ENCODE measurements around the gene SYT7.
"Not testable (repeated sequence)": the region's sequence is repeated elsewhere in the genome, so short reads cannot be mapped to it uniquely, and the experiment has no call there.

Gene SYT7

GRCh38 chr11:61618978-61619377 lies 38.1 kb upstream of the SYT7 start:
- Histone ChIP-seq H3K4me3 (ENCODE audit: low read depth, low read length) (no peak overlapping the region), H3K27ac (ENCODE audit: low read depth, low read length) (no peak overlapping the region), H3K36me3 (ENCODE audit: control insufficient read depth, insufficient read depth, low read length) (no peaks in the 10 kb centered on the region), H3K27me3 (ENCODE audit: control insufficient read depth, insufficient read depth, low read length) (no peaks in the 10 kb centered on the region), H3K4me1 (ENCODE audit: control insufficient read depth, insufficient read depth, low read length) (peaks cover 7% of the 10 kb centered on the region; the same call in 1 of the 2 replicates), H3K9ac (ENCODE audit: low read depth, low read length) (no peak overlapping the region), H3K9me3 (ENCODE audit: control insufficient read depth, insufficient read depth, low read length) (no peaks in the 10 kb centered on the region)

- Histone ChIP-seq H3K27me3 (ENCODE audit: control insufficient read depth, insufficient read depth, low read length) (no peaks in the 10 kb centered on the region), H3K4me1 (ENCODE audit: control insufficient read depth, insufficient read depth, low read length) (peaks cover 7% of the 10 kb centered on the region; the same call in 1 of the 2 replicates), H3K4me3 (ENCODE audit: low read depth, low read length) (no peak overlapping the region), H3K36me3 (ENCODE audit: control insufficient read depth, insufficient read depth, low read length) (no peaks in the 10 kb centered on the region), H3K9me3 (ENCODE audit: control insufficient read depth, insufficient read depth, low read length) (no peaks in the 10 kb centered on the region), H3K9ac (ENCODE audit: low read depth, low read length) (no peak overlapping the region), H3K27ac (ENCODE audit: low read depth, low read length) (no peak overlapping the region)
These were observed 36.6 kb upstream of the SYT7 start for GRCh38 chr11:61617515-61617914.

- Histone ChIP-seq H3K9ac (ENCODE audit: low read depth, low read length) (no peak overlapping the region), H3K4me1 (ENCODE audit: control insufficient read depth, insufficient read depth, low read length) (no peaks in the 10 kb centered on the region), H3K4me3 (ENCODE audit: low read depth, low read length) (no peak overlapping the region), H3K9me3 (ENCODE audit: control insufficient read depth, insufficient read depth, low read length) (no peaks in the 10 kb centered on the region), H3K36me3 (ENCODE audit: control insufficient read depth, insufficient read depth, low read length) (no peaks in the 10 kb centered on the region), H3K27ac (ENCODE audit: low read depth, low read length) (no peak overlapping the region), H3K27me3 (ENCODE audit: control insufficient read depth, insufficient read depth, low read length) (no peaks in the 10 kb centered on the region)
These were observed 35.6 kb upstream of the SYT7 start for GRCh38 chr11:61616434-61616833.

GRCh38 chr11:61614782-61615181 lies 33.9 kb upstream of the SYT7 start:
- not testable (repeated sequence) for H3K9me3 ChIP-seq (ENCODE audit: control insufficient read depth, insufficient read depth, low read length); H3K36me3 ChIP-seq (ENCODE audit: control insufficient read depth, insufficient read depth, low read length); H3K27ac ChIP-seq (ENCODE audit: low read depth, low read length); H3K9ac ChIP-seq (ENCODE audit: low read depth, low read length); H3K27me3 ChIP-seq (ENCODE audit: control insufficient read depth, insufficient read depth, low read length); H3K4me1 ChIP-seq (ENCODE audit: control insufficient read depth, insufficient read depth, low read length); H3K4me3 ChIP-seq (ENCODE audit: low read depth, low read length)

GRCh38 chr11:61613870-61614269 lies 33.0 kb upstream of the SYT7 start:
- Histone ChIP-seq H3K27me3 (ENCODE audit: control insufficient read depth, insufficient read depth, low read length) (no peaks in the 10 kb centered on the region), H3K36me3 (ENCODE audit: control insufficient read depth, insufficient read depth, low read length) (no peaks in the 10 kb centered on the region), H3K9me3 (ENCODE audit: control insufficient read depth, insufficient read depth, low read length) (no peaks in the 10 kb centered on the region), H3K4me3 (ENCODE audit: low read depth, low read length) (no peak overlapping the region), H3K4me1 (ENCODE audit: control insufficient read depth, insufficient read depth, low read length) (no peaks in the 10 kb centered on the region), H3K9ac (ENCODE audit: low read depth, low read length) (no peak overlapping the region), H3K27ac (ENCODE audit: low read depth, low read length) (no peak overlapping the region)

DNA sequence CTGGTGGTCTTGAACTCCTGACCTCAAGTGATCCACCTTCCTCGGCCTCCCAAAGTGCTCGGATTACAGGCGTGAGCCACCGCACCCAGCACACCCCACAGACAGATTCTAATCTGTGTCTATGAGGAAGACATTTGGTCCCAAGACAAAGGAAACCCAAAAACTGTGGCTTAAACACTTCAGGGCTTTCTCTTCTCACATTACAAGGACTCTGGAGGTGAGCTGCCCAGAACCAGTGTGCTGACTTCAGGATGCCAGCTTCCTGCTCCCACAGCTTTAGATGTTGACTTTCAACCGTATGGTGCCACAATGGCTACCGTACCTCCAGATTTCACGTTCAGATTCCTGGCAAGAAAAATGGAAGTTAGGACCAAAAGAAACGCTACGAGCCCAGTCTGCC lies 32.2 kb upstream of the SYT7 start:
- Histone ChIP-seq H3K4me3 (ENCODE audit: low read depth, low read length) (no peak overlapping the region), H3K9me3 (ENCODE audit: control insufficient read depth, insufficient read depth, low read length) (no peaks in the 10 kb centered on the region), H3K4me1 (ENCODE audit: control insufficient read depth, insufficient read depth, low read length) (no peaks in the 10 kb centered on the region), H3K36me3 (ENCODE audit: control insufficient read depth, insufficient read depth, low read length) (no peaks in the 10 kb centered on the region), H3K27me3 (ENCODE audit: control insufficient read depth, insufficient read depth, low read length) (no peaks in the 10 kb centered on the region), H3K9ac (ENCODE audit: low read depth, low read length) (no peak overlapping the region), H3K27ac (ENCODE audit: low read depth, low read length) (no peak overlapping the region)

DNA sequence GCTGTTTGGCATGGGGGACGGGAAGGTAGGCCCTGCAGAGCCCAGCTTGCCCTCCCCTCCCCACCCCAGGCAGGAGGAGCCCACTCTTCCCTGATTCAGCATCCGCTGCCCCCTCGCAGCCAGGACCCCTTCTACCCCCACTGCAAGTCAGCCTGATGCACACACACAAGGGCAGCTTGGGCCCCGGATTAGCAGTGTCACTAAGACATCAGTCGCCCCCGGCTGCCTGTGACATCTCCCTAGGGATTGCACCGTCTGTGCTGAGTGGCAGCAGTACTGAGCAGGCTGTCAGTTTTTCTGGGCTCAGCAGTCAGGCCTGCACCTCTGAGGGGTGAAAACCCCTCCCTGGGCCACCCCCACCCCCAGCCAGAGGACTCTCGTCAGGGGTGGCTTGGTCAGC lies 30.4 kb upstream of the SYT7 start:
- Histone ChIP-seq H3K4me1 (ENCODE audit: control insufficient read depth, insufficient read depth, low read length) (no peaks in the 10 kb centered on the region), H3K9me3 (ENCODE audit: control insufficient read depth, insufficient read depth, low read length) (no peaks in the 10 kb centered on the region), H3K9ac (ENCODE audit: low read depth, low read length) (no peak overlapping the region), H3K4me3 (ENCODE audit: low read depth, low read length) (no peak overlapping the region), H3K27me3 (ENCODE audit: control insufficient read depth, insufficient read depth, low read length) (no peaks in the 10 kb centered on the region), H3K27ac (ENCODE audit: low read depth, low read length) (no peak overlapping the region), H3K36me3 (ENCODE audit: control insufficient read depth, insufficient read depth, low read length) (no peaks in the 10 kb centered on the region)

- H3K9ac ChIP-seq (ENCODE audit: low read depth, low read length) = no peak overlapping the region
- H3K27me3 ChIP-seq (ENCODE audit: control insufficient read depth, insufficient read depth, low read length) = no peaks in the 10 kb centered on the region
These were observed 30.0 kb upstream of the SYT7 start for GRCh38 chr11:61610905-61611304.

DNA sequence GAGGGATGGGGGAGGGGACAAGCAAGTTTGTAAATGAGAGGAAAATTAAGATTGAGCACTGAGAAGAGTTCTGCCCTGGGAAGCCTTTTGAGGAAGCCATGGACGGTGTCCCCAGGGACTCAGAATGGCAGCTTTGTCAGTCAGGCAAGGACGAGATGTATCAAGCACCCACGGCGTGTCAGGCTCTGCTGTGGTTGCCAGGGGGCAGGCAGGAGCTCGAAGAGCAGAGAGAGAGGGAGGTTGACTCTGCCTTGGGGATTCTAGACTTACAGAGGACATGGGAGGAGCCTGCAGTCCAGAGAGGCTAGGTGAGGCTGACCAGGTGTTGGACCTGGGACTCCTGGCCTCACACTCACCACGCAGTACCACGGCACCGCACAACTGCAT lies 29.1 kb upstream of the SYT7 start:
- H3K9ac ChIP-seq (ENCODE audit: low read depth, low read length) = no peak overlapping the region
- H3K9me3 ChIP-seq (ENCODE audit: control insufficient read depth, insufficient read depth, low read length) = no peaks in the 10 kb centered on the region
- no peaks in the 10 kb centered on the region for H3K4me1 ChIP-seq (ENCODE audit: control insufficient read depth, insufficient read depth, low read length)
- H3K27me3 ChIP-seq (ENCODE audit: control insufficient read depth, insufficient read depth, low read length) = no peaks in the 10 kb centered on the region
- H3K27ac ChIP-seq (ENCODE audit: low read depth, low read length) = no peak overlapping the region
- H3K36me3 ChIP-seq (ENCODE audit: control insufficient read depth, insufficient read depth, low read length) = no peaks in the 10 kb centered on the region
- H3K4me3 ChIP-seq (ENCODE audit: low read depth, low read length) = no peak overlapping the region

More at GRCh38 chr11:61610905-61611304, 30.0 kb upstream of the SYT7 start:
- no peak overlapping the region for H3K4me3 ChIP-seq (ENCODE audit: low read depth, low read length)
- no peaks in the 10 kb centered on the region for H3K36me3 ChIP-seq (ENCODE audit: control insufficient read depth, insufficient read depth, low read length)
- H3K9me3 ChIP-seq (ENCODE audit: control insufficient read depth, insufficient read depth, low read length) = no peaks in the 10 kb centered on the region
- H3K4me1 ChIP-seq (ENCODE audit: control insufficient read depth, insufficient read depth, low read length) = no peaks in the 10 kb centered on the region
- H3K27ac ChIP-seq (ENCODE audit: low read depth, low read length) = no peak overlapping the region

DNA sequence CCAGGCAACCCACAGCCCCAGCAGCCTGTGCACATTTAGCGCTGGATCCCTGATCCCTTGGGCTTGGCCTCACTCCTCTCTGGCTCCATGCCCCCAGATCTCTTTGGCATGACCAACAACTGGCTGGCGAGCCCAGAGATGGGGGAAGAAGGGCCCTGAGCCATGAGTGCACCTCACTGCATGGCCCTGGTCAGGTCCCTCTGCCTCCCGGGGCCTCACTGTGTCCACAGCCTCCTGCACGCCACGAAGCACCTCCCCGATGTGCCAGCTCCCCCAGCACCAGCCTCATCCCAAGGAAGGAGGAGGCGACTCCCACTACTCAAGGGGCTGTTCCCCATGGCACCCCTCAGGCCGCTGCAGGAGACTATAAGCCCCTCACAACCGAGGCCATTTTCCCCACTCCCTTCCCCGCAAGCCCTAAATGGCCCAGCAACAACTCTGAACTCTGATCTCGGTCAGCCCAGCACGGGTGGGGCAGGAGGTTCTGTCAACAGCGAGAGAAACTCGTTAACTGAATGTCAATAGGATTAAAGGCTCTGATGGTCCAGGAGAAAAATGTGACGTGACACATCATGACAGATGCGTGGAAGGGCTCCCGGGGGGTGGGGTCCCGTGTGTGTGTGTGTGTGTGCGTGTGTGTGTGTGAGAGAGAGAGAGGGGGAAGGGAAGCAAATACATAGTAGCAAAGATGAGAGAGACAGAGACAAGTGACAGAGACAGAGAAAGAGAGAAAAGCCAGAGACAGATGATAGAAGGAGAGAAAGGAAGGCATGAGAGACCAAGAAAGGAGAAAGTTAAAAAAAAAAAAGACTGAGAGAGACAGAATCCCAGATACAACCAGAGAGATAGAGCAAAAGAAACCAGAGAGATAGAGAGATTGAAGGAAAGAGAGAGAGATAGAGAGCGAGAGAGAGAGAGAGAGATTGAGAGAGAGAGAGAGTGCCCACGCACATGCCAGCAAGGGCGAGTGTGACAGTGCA lies 28.4 kb upstream of the SYT7 start:
- Histone ChIP-seq H3K9me3 (ENCODE audit: control insufficient read depth, insufficient read depth, low read length) (no peaks in the 10 kb centered on the region), H3K27me3 (ENCODE audit: control insufficient read depth, insufficient read depth, low read length) (no peaks in the 10 kb centered on the region), H3K27ac (ENCODE audit: low read depth, low read length) (no peak overlapping the region), H3K9ac (ENCODE audit: low read depth, low read length) (no peak overlapping the region), H3K4me3 (ENCODE audit: low read depth, low read length) (no peak overlapping the region), H3K4me1 (ENCODE audit: control insufficient read depth, insufficient read depth, low read length) (no peaks in the 10 kb centered on the region), H3K36me3 (ENCODE audit: control insufficient read depth, insufficient read depth, low read length) (no peaks in the 10 kb centered on the region)

DNA sequence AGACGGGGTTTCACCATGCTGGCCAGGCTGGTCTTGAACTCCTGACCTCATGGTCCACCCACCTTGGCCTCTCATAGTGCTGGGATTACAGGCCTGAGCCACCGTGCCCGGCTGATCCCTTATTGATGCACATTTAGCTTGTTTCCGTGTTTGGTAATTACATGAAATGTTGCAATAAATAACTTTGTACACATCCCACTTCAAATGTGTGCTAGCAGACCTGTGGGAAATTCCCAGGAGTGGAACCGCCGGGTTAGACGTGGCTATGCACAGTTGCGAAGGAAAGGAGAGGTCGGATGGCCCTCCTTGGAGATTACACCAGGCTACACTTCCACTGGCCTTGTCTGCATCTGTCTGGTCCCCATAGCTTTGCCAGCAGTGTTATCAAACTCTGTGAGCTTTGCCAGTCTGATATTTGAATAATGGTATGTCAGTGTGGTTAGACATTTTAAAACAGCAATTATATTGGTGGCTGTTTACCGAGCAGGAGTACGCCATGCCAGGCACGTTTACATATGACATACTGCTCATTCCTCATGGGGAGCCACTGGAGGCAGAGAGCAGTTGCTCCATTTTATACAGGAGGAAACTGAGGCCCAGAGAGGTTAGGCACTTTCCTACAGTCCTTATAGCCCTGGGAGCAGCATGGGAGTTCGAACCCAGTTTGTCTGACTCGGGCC lies 27.2 kb upstream of the SYT7 start:
- H3K36me3 ChIP-seq (ENCODE audit: control insufficient read depth, insufficient read depth, low read length) = no peaks in the 10 kb centered on the region
- no peak overlapping the region for H3K9ac ChIP-seq (ENCODE audit: low read depth, low read length)
- no peaks in the 10 kb centered on the region for H3K27me3 ChIP-seq (ENCODE audit: control insufficient read depth, insufficient read depth, low read length)
- H3K4me1 ChIP-seq (ENCODE audit: control insufficient read depth, insufficient read depth, low read length) = no peaks in the 10 kb centered on the region
- H3K4me3 ChIP-seq (ENCODE audit: low read depth, low read length) = no peak overlapping the region
- no peak overlapping the region for H3K27ac ChIP-seq (ENCODE audit: low read depth, low read length)
- no peaks in the 10 kb centered on the region for H3K9me3 ChIP-seq (ENCODE audit: control insufficient read depth, insufficient read depth, low read length)

Data from HUES48 (cell line).